HL-60 (cell line): Measurements from ENCODE around the gene CFAP99.

Source experiments
- DNase-seq, 2 experiments: peaks; one replicate each; pipeline ENCODE4 v3.0.0-alpha.2; 2010 to 2020; ENCODE audit warnings: low read depth in 1 of 2, low spot score in 1 of 2
- H3K27ac ChIP-seq: fragments of 250-450 bp; sonication (Bioruptor Pico); replicated peaks from 2 replicates; pipeline ENCODE4 v1.5.1; 2020; ENCODE audit warnings: mild to moderate bottlenecking, moderate library complexity
- H3K27me3 ChIP-seq: fragments of 250-450 bp; sonication (Bioruptor Pico); 2 replicates; pipeline ENCODE4 v1.5.1; 2021; ENCODE audit warnings: mild to moderate bottlenecking, moderate library complexity; ENCODE audit not compliant: insufficient read depth, poor library complexity, severe bottlenecking
- H3K4me3 ChIP-seq: replicated peaks from 2 replicates; pipeline ENCODE4 v1.5.1; 2011; ENCODE audit warnings: mild to moderate bottlenecking, control low read depth, low read length; ENCODE audit not compliant: insufficient read depth
- CTCF ChIP-seq: IDR thresholded peaks from one replicate; pipeline ENCODE4 v1.5.1; 2011; ENCODE audit warnings: low read length, control low read depth, inconsistent platforms; ENCODE audit not compliant: insufficient read depth
- GABPA ChIP-seq: IDR thresholded peaks from 2 replicates; pipeline ENCODE4 v1.6.1; 2012; ENCODE audit warnings: low read depth
- POLR2AphosphoS5 ChIP-seq: IDR thresholded peaks from 2 replicates; pipeline ENCODE4 v1.6.1; 2012; ENCODE audit warnings: low read depth
- REST ChIP-seq: IDR thresholded peaks from 2 replicates; pipeline ENCODE4 v1.6.1; 2012; ENCODE audit warnings: low read depth; ENCODE audit not compliant: insufficient replicate concordance
- SPI1 ChIP-seq: IDR thresholded peaks from 2 replicates; pipeline ENCODE4 v1.6.1; 2012; ENCODE audit warnings: low read depth, mild to moderate bottlenecking, borderline replicate concordance

CFAP99 gene

GRCh38 chr4:2484993-2485392, 66.2 kb downstream of the CFAP99 start:
- peak; percentile 92 to 97 for DNase-seq
- Histone ChIP-seq H3K27ac (no peak overlapping the region), H3K4me3 (no peak overlapping the region), H3K27me3 (no peaks in the 10 kb centered on the region)
- no peak for TF ChIP-seq CTCF
- TF ChIP-seq SPI1, result peak; percentile 94
- peak; percentile 72; the same call in 1 of the 2 replicates for TF ChIP-seq POLR2AphosphoS5
- peak; percentile 85 for TF ChIP-seq REST
- 0 out of 2 replicates have a peak, but pooled peaks have one; percentile 56 for TF ChIP-seq GABPA

- Histone ChIP-seq H3K4me3 (no peak overlapping the region), H3K27ac (0 out of 2 replicates have a peak overlapping the region, but pooled peaks have one; percentile 9), H3K27me3 (no peaks in the 10 kb centered on the region)
- peak; percentile 22; the same call in 1 of the 2 replicates for TF ChIP-seq SPI1
- no peak for TF ChIP-seq GABPA
- TF ChIP-seq REST, result no peak
- no peak for TF ChIP-seq CTCF
- TF ChIP-seq POLR2AphosphoS5, result no peak
- DNase-seq, result peak in 1 of 2 experiments; percentile 28
Measured at GRCh38 chr4:2485956-2486355, 67.2 kb downstream of the CFAP99 start.

GRCh38 chr4:2486981-2487380, 68.2 kb downstream of the CFAP99 start:
- H3K27ac ChIP-seq, result no peak overlapping the region
- no peak for DNase-seq
- H3K27me3 ChIP-seq, result no peaks in the 10 kb centered on the region
- no peak overlapping the region for H3K4me3 ChIP-seq
- TF ChIP-seq CTCF, result no peak
- TF ChIP-seq REST, result no peak
- no peak for TF ChIP-seq POLR2AphosphoS5
- TF ChIP-seq GABPA, result no peak
- no peak for TF ChIP-seq SPI1
